ENCODE data around the gene AMER1.

The AMER1 gene

DNA sequence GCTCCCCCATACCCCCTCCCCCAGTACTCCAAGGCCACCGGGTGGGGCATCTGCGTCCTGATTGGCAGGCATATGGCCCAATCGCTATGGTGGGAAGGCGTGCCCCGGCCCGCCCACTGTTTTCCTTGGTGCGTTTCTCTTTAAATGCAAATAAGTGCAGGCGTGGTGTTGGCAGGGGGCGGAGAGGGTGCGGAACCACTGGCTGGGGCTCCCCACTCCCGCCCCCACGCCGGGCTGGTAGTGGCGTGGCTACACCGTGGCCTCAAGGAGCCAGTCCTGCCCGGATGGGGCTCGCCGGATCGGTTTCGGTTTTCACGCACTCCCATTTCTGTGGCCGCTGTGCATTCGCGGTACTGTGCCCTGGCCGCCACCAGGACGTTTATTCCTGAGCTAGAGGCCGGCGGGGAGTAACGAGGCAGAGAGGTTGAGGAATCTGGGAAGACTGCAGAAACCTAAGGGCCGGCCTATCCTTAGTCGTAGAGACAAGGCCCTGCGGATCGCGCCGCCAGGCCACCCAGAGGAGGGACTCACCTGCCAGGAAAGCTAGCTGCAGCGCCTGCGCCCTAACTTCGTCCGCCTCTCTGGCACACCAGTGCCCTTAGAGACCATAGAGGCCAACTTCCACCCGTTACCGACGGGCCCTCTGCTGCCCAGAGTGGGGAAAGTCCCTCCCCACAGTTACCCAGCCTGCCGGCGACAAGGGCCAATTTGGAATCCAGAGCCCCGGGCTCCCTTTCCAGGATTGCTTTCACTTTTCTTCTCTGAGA, 410 bp upstream of the AMER1 start:
- no peaks in the 10 kb centered on the region for H3K36me3 ChIP-seq
- peak overlapping the region; percentile 77 for H3K27ac ChIP-seq
- TF ChIP-seq, protein P1, sequence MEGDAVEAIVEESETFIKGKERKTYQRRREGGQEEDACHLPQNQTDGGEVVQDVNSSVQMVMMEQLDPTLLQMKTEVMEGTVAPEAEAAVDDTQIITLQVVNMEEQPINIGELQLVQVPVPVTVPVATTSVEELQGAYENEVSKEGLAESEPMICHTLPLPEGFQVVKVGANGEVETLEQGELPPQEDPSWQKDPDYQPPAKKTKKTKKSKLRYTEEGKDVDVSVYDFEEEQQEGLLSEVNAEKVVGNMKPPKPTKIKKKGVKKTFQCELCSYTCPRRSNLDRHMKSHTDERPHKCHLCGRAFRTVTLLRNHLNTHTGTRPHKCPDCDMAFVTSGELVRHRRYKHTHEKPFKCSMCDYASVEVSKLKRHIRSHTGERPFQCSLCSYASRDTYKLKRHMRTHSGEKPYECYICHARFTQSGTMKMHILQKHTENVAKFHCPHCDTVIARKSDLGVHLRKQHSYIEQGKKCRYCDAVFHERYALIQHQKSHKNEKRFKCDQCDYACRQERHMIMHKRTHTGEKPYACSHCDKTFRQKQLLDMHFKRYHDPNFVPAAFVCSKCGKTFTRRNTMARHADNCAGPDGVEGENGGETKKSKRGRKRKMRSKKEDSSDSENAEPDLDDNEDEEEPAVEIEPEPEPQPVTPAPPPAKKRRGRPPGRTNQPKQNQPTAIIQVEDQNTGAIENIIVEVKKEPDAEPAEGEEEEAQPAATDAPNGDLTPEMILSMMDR (IDR thresholded peaks at IDR 0.05; ENCODE audit: low read depth, low read length) = no peak
- peaks cover 19% of the 10 kb centered on the region for H3K27me3 ChIP-seq (ENCODE audit: insufficient read depth, low read depth, severe bottlenecking)
- H3K9me3 ChIP-seq (ENCODE audit: severe bottlenecking) = no peaks in the 10 kb centered on the region
- H3K4me3 ChIP-seq (ENCODE audit: low read depth, low read length) = peak overlapping the region; percentile 34
- DNase-seq = peak; percentile 93

DNA sequence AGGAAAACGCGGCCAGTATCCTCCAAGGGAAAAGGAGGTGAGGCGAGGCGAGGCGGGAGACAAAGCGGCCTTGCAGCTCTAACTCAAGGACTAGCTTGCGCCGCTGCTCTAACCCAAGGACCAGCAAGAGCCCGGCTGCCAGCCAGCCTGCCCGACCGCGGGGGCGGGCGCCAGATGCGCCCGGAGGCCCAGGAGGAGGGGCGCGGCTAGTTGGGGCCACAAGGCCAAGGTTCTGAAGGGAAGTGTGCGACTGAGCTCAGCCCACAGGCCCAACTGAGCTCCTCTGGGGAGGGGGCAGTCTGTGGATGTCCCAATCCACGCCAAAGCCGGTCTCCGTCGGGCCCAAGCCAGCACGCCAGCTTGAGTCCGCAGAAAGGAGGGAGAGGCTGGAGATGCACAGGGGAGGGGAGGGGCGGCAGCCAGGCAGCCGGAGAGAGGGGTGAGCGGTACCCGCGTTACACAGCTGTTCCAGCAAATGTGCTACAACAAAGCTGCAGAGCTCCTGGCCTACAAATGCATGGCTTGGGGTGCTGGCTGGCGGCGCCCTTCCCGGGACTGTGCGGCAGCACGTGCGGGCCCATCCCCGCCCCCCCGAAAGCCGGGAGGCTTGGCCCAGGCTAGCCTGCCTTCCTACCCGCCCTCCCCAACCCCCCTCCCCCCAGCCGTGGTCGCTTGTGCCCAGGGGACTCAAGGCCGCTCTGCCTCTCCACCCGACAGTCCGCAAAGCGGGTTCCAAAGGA, 637 bp downstream of the AMER1 start:
- TF ChIP-seq, protein P1 (IDR thresholded peaks at IDR 0.05; ENCODE audit: low read depth, low read length) = no peak

DNA sequence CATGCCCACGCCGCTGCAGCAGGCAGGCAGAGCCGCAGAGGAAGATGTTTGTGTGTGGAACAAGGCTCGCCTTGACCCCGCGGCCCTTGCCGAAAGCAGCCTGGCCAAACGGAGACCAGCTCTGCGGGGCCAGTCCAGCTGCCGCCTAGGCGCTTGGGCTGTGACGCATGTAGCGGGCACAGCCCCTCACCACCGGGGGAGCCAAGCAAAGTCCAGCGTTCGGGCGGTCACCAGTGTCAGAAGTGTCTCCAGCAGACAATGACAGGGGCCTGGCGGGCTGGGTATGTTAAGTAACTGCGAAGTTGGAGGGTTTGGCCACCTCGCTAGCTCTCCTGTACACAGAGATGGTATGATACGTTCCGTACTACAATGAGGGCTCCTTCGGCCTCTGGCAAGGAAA, 1.3 kb downstream of the AMER1 start:
- DNase-seq = no peak
- no peaks in the 10 kb centered on the region for H3K9me3 ChIP-seq (ENCODE audit: severe bottlenecking)
- H3K27ac ChIP-seq = no peak overlapping the region
- H3K27me3 ChIP-seq (ENCODE audit: insufficient read depth, low read depth, severe bottlenecking) = peaks cover 19% of the 10 kb centered on the region
- TF ChIP-seq, protein P1 (IDR thresholded peaks at IDR 0.05; ENCODE audit: low read depth, low read length) = no peak
- no peaks in the 10 kb centered on the region for H3K36me3 ChIP-seq
- H3K4me3 ChIP-seq (ENCODE audit: low read depth, low read length) = peak overlapping the region; percentile 34

More for the DNA sequence above, 637 bp downstream of the AMER1 start:
- peak overlapping the region; percentile 73 for H3K27ac ChIP-seq
- H3K9me3 ChIP-seq (ENCODE audit: severe bottlenecking) = no peaks in the 10 kb centered on the region
- no peaks in the 10 kb centered on the region for H3K36me3 ChIP-seq
- peak; percentile 40 for DNase-seq
- H3K27me3 ChIP-seq (ENCODE audit: insufficient read depth, low read depth, severe bottlenecking) = peaks cover 19% of the 10 kb centered on the region
- peak overlapping the region; percentile 34 for H3K4me3 ChIP-seq (ENCODE audit: low read depth, low read length)

DNA sequence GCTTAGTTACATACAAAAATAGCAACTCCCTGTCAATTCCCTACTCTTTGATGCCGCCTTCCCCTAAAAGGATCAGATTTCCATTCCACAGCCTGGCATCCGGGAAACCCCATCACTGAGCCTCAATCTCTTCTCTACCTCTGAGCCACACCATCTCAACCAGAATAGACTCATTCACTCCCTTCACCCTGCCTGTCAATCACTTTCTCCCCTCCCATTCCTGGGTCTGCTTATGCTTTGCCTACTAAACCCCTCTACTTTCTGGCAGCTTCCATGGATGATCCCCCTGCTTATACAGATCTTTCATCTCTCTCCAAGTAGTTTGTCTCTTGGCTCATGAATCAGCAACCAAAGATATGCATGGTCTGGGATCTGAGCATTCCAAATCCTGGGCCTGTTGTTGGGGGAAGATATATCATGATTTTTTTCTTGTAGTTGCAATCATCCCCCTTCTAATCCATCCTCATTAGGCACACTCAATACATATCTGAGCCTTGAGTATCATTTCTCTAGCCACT, 2.6 kb downstream of the AMER1 start:
- TF ChIP-seq, protein P1 (IDR thresholded peaks at IDR 0.05; ENCODE audit: low read depth, low read length) = no peak
- Histone ChIP-seq H3K27ac (no peak overlapping the region), H3K27me3 (ENCODE audit: insufficient read depth, low read depth, severe bottlenecking) (peaks cover 19% of the 10 kb centered on the region), H3K9me3 (ENCODE audit: severe bottlenecking) (no peaks in the 10 kb centered on the region), H3K4me3 (ENCODE audit: low read depth, low read length) (no peak overlapping the region), H3K36me3 (no peaks in the 10 kb centered on the region)
- DNase-seq = no peak

DNA sequence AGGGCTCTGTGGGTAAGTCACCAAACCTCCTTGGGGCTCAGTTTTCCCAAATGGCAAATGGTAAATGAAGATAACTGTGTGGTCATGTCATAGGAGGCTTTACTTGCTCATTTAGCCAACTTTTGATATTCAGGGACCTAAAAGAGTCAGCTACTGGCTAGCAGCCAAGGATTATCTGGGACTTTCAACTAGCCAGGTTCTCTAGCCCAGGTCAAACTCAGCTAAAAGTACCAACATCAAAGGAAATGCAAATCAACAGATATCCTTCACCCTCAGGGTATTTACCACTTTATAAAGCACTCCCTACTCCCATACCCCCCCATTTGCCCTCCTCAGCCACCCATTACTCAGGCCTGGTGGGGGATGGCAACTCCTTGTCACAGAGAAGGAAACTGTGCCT, 7.5 kb downstream of the AMER1 start:
- TF ChIP-seq, protein P1 (IDR thresholded peaks at IDR 0.05; ENCODE audit: low read depth, low read length) = no peak
- DNase-seq = no peak
- no peak overlapping the region for H3K4me3 ChIP-seq (ENCODE audit: low read depth, low read length)

More for the DNA sequence above, 7.5 kb downstream of the AMER1 start:
- H3K27me3 ChIP-seq (ENCODE audit: insufficient read depth, low read depth, severe bottlenecking) = peaks cover 5% of the 10 kb centered on the region
- H3K36me3 ChIP-seq = no peaks in the 10 kb centered on the region
- no peaks in the 10 kb centered on the region for H3K9me3 ChIP-seq (ENCODE audit: severe bottlenecking)
- H3K27ac ChIP-seq = no peak overlapping the region
